ENCODE data around the gene TSPYL4.
A peak's percentile ranks its signal among the peaks of the same experiment; 100 is the strongest.

Gene TSPYL4

DNA sequence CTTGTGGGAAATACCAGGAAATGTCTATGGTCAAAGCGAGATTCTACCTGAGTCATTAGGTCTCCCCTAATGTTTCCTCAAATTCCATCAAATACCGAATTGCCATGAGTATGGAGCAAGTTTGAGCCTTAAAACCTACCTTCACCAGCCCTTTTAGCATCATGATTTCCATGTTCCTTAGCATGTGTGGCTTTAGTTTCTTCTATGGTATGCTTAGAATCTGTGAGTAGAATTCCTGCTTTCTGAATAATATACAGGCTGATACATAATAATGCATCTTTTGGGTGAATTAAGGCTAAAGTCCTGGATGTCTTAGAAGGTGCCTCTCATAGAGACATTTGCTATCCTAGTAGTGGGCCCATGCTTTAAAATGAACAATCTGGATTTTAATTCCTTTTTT is 32.0 kb downstream of the TSPYL4 start:
- no peak for DNase-seq (ENCODE audit: low read depth)
- no peak overlapping the region for H3K4me3 ChIP-seq (ENCODE audit: control insufficient read depth, low read depth, low read length)
- TF ChIP-seq, protein P1, sequence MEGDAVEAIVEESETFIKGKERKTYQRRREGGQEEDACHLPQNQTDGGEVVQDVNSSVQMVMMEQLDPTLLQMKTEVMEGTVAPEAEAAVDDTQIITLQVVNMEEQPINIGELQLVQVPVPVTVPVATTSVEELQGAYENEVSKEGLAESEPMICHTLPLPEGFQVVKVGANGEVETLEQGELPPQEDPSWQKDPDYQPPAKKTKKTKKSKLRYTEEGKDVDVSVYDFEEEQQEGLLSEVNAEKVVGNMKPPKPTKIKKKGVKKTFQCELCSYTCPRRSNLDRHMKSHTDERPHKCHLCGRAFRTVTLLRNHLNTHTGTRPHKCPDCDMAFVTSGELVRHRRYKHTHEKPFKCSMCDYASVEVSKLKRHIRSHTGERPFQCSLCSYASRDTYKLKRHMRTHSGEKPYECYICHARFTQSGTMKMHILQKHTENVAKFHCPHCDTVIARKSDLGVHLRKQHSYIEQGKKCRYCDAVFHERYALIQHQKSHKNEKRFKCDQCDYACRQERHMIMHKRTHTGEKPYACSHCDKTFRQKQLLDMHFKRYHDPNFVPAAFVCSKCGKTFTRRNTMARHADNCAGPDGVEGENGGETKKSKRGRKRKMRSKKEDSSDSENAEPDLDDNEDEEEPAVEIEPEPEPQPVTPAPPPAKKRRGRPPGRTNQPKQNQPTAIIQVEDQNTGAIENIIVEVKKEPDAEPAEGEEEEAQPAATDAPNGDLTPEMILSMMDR (IDR thresholded peaks at IDR 0.05; ENCODE audit: control insufficient read depth, insufficient read depth, low read depth, low read length, missing control alignments), result no peak

- no peak overlapping the region for H3K4me3 ChIP-seq (ENCODE audit: control insufficient read depth, low read depth, low read length)
- no peak for DNase-seq (ENCODE audit: low read depth)
- TF ChIP-seq, protein P1 (IDR thresholded peaks at IDR 0.05; ENCODE audit: control insufficient read depth, insufficient read depth, low read depth, low read length, missing control alignments), result no peak
These were observed 32.8 kb downstream of the TSPYL4 start for GRCh38 chr6:116221067-116221466.

DNA sequence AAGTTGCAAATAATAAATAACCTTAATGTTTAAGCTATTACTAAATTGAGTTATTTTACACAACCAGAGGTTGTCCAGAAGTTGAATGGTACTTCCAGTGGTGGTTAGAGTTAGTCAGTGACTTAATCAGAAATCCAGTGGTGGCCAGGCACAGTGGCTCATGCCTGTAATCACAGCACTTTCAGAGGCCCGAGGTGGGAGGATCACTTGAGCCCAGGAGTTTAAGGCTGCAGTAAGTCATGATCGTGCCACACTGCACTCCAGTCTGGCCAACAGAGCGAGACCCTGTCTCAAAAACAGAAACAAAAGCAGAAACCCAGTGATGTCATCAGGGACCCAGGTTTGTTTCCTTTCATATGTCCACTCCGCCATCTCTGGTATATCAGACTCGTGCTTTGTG is 35.0 kb downstream of the TSPYL4 start:
- TF ChIP-seq, protein P1 (IDR thresholded peaks at IDR 0.05; ENCODE audit: control insufficient read depth, insufficient read depth, low read depth, low read length, missing control alignments), result no peak
- DNase-seq (ENCODE audit: low read depth), result no peak

DNA sequence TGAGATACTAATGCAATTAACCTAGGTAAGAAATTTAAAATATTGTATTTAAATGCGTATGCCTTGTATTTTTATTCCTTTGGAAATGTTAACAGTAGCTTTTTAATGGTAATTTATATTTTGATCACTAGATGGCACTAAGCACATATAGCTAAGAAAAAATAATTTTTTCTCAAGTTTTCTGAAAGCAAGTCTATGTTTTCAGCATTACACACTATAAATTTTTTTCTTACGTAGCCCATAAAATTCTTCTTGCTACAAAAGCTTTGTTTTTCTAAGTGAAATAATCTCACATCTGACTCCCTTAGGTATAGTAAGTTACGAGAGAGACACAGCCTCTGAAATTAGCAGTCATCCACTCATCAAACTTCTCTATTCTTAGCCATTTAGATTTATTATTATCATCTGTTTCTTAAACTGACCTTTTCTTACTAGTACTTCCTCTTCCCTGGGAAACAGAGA is 35.7 kb downstream of the TSPYL4 start:
- H3K4me3 ChIP-seq (ENCODE audit: control insufficient read depth, low read depth, low read length), result no peak overlapping the region
- TF ChIP-seq, protein P1 (IDR thresholded peaks at IDR 0.05; ENCODE audit: control insufficient read depth, insufficient read depth, low read depth, low read length, missing control alignments), result peak; percentile 27
- no peak for DNase-seq (ENCODE audit: low read depth)

More for the DNA sequence above, 35.0 kb downstream of the TSPYL4 start:
- H3K4me3 ChIP-seq (ENCODE audit: control insufficient read depth, low read depth, low read length), result no peak overlapping the region

DNA sequence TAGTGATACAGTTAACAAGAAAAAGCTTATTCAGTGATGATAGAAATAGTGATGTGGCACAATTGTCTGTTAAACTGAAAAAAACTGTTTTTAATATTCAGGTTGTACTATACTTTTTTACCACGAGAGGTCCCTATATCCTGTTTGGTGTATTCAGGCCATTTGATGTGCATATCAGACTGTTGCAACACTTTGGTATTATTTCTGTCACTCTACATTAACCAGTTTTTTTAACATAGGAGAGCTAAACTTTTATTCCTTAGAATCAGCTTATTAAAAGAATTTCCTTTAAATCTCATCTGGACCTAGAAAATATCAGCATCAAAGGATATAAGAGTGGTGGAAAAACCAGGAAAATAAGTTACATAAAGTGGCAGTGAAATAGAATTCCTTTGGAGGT is 36.8 kb downstream of the TSPYL4 start:
- TF ChIP-seq, protein P1 (IDR thresholded peaks at IDR 0.05; ENCODE audit: control insufficient read depth, insufficient read depth, low read depth, low read length, missing control alignments), result peak; percentile 54
- DNase-seq (ENCODE audit: low read depth), result no peak
- no peak overlapping the region for H3K4me3 ChIP-seq (ENCODE audit: control insufficient read depth, low read depth, low read length)

DNA sequence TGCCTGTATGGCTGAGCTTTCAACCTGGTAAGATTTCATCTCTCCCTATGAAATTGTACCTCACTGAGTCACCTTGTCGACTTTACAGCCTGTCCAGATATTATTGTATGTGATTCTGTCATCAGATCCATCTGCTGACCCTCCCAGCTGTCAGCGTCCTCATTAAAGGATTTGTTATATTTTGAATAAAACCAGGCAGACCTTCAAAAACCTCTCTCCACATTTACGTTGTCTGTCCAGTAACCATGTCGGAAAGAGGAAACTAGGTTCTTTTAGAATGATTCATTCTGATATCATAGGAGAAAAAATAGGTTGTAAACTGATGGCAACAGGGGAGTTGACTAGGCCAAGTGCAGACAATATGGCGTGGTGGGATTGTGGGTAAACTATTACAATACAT is 38.5 kb downstream of the TSPYL4 start:
- no peak for DNase-seq (ENCODE audit: low read depth)
- TF ChIP-seq, protein P1 (IDR thresholded peaks at IDR 0.05; ENCODE audit: control insufficient read depth, insufficient read depth, low read depth, low read length, missing control alignments), result no peak
- no peak overlapping the region for H3K4me3 ChIP-seq (ENCODE audit: control insufficient read depth, low read depth, low read length)

DNA sequence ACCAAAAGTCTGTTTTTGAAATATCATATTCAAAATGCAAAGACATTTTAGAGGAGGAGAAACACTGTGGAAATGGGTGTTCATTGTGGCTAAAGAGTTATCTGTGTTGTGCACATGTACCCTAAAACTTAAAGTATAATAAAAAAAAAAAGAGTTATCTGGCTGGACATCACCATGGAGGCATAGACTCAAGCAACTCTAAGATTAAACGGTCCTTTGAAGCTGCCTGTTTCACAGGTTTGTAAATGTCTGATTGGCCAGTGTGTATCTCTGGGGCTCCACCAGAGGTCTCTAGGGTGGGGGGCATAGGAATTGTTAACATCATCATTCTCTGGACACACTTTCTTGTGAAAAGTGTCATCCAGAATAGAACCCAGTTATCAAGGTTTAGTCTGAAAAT is 39.2 kb downstream of the TSPYL4 start:
- TF ChIP-seq, protein P1 (IDR thresholded peaks at IDR 0.05; ENCODE audit: control insufficient read depth, insufficient read depth, low read depth, low read length, missing control alignments), result no peak
- no peak overlapping the region for H3K4me3 ChIP-seq (ENCODE audit: control insufficient read depth, low read depth, low read length)
- DNase-seq (ENCODE audit: low read depth), result no peak

Data from AG09309 (cell line).